Endodermal cell (in vitro differentiated cells): ENCODE results near the gene MX1. TPM values are rescaled to one million over a fixed set of nuclear protein-coding genes. Genes with fewer than 3 reads are reported as not detected.

Experiments
- DNase-seq: peaks from one replicate; pipeline ENCODE4 v3.0.0-alpha.2; 2017
- H3K27ac ChIP-seq: 2 replicates; pipeline ENCODE4 v1.5.1; 2013; ENCODE audit warnings: mild to moderate bottlenecking, low read depth, low read length, moderate library complexity
- H3K27me3 ChIP-seq: 2 replicates; pipeline ENCODE4 v1.6.1; 2013; ENCODE audit warnings: mild to moderate bottlenecking, low read length, moderate library complexity; ENCODE audit not compliant: insufficient read depth, control insufficient read depth, poor library complexity, severe bottlenecking
- H3K36me3 ChIP-seq: 2 replicates; pipeline ENCODE4 v1.7.0; 2013; ENCODE audit warnings: mild to moderate bottlenecking, low read length, moderate library complexity; ENCODE audit not compliant: control insufficient read depth, insufficient read depth
- H3K4me1 ChIP-seq: one replicate; pipeline ENCODE4 v1.7.0; 2013; ENCODE audit warnings: low read length; ENCODE audit not compliant: control insufficient read depth, insufficient read depth
- H3K4me3 ChIP-seq: 2 replicates; pipeline ENCODE4 v1.5.1; 2013; ENCODE audit warnings: mild to moderate bottlenecking, low read length, moderate library complexity
- H3K9ac ChIP-seq: 2 replicates; pipeline ENCODE4 v1.6.1; 2013; ENCODE audit warnings: mild to moderate bottlenecking, low read length, moderate library complexity; ENCODE audit not compliant: poor library complexity, severe bottlenecking; ENCODE audit errors: extremely low read depth
- H3K9me3 ChIP-seq: 2 replicates; pipeline ENCODE4 v1.6.1; 2013; ENCODE audit warnings: mild to moderate bottlenecking, low read length, moderate library complexity; ENCODE audit not compliant: control insufficient read depth
- H3K27ac Mint-ChIP-seq: 2 replicates; pipeline ENCODE4 v1.8.0; 2020; ENCODE audit warnings: mixed read lengths
- H3K27me3 Mint-ChIP-seq: 2 replicates; pipeline ENCODE4 v1.8.0; 2021; ENCODE audit warnings: mild to moderate bottlenecking, mixed read lengths; ENCODE audit not compliant: insufficient read depth
- H3K36me3 Mint-ChIP-seq: 2 replicates; pipeline ENCODE4 v1.8.0; 2020; ENCODE audit warnings: low read depth, mixed read lengths
- H3K4me1 Mint-ChIP-seq: 2 replicates; pipeline ENCODE4 v1.8.0; 2020; ENCODE audit warnings: mixed read lengths
- H3K4me3 Mint-ChIP-seq: 2 replicates; pipeline ENCODE4 v1.8.0; 2020; ENCODE audit warnings: mild to moderate bottlenecking, moderate library complexity, mixed read lengths
- H3K9me3 Mint-ChIP-seq: 2 replicates; pipeline ENCODE4 v1.8.0; 2020; ENCODE audit warnings: mild to moderate bottlenecking, mixed read lengths
- WGBS, 2 experiments: methylation state at CpG; one replicate each; pipeline versions ENCODE4 v1.1.5 to v1.1.7; 2013; ENCODE audit warnings: missing lambda C conversion rate in 2 of 2, mixed read lengths in 1 of 2; ENCODE audit not compliant: insufficient coverage in 1 of 2, insufficient read length in 1 of 2; 5-methylcytosine and 5-hydroxymethylcytosine counted together
- total RNA-seq, 2 donors: library from RNA; stranded (reverse); fragmentation: NEBNext Ultra II Directional in 1 of 2; extraction: Animal tissue kit (Norgen Biotek cat#: 25700) in 1 of 2; gene quantifications; 2 replicates in 1 of 2; 3 replicates in 1 of 2; pipeline ENCODE4 v1.2.1, GENCODE V29; 2021
- TF ChIP-seq, protein P1 (sequence below): fragments of 200-600 bp; sonication (generic); conservative IDR thresholded peaks from 2 replicates; pipeline ENCODE4 v1.5.0; 2021; ENCODE audit warnings: antibody characterized with exemption, mild to moderate bottlenecking

The MX1 gene
- total RNA-seq, 2 donors from 2014 or later, result 0.42 to 0.84 TPM

DNA sequence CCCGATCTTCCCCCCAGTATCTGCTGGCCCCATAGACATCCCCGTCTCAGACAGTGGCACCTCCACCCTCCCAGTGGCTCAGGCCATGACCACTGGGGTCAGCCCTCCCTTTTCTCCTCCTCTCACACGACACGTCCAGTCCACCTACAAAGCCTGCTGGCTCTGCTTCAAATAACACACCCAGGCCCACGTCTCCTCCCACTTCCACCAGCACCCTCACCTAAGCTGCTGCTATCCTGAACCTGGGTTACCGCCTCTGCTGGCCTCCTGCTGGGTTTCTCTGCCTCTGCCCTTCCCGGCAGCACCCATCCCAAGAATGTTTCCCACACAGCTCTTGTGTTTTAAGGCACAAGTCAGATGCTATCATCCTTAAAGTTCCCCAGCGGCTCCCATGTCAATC is 38.2 kb upstream of the MX1 start:
- H3K36me3 Mint-ChIP-seq, result no peaks in the 10 kb centered on the region
- Histone ChIP-seq H3K4me1 (no peaks in the 10 kb centered on the region), H3K27me3 (no peaks in the 10 kb centered on the region), H3K36me3 (no peaks in the 10 kb centered on the region), H3K4me3 (no peak overlapping the region), H3K27ac (no peak overlapping the region), H3K9ac (no peak overlapping the region), H3K9me3 (no peaks in the 10 kb centered on the region)
- H3K4me1 Mint-ChIP-seq, result no peaks in the 10 kb centered on the region
- H3K27me3 Mint-ChIP-seq, result no peaks in the 10 kb centered on the region
- H3K9me3 Mint-ChIP-seq, result peaks cover 3% of the 10 kb centered on the region
- 83 to 88% methylated on average over 4 to 8 of the region's 8 CpGs for WGBS, 2 experiments
- DNase-seq, result no peak
- H3K27ac Mint-ChIP-seq, result no peak overlapping the region
- no peak overlapping the region for H3K4me3 Mint-ChIP-seq
- TF ChIP-seq, protein P1, sequence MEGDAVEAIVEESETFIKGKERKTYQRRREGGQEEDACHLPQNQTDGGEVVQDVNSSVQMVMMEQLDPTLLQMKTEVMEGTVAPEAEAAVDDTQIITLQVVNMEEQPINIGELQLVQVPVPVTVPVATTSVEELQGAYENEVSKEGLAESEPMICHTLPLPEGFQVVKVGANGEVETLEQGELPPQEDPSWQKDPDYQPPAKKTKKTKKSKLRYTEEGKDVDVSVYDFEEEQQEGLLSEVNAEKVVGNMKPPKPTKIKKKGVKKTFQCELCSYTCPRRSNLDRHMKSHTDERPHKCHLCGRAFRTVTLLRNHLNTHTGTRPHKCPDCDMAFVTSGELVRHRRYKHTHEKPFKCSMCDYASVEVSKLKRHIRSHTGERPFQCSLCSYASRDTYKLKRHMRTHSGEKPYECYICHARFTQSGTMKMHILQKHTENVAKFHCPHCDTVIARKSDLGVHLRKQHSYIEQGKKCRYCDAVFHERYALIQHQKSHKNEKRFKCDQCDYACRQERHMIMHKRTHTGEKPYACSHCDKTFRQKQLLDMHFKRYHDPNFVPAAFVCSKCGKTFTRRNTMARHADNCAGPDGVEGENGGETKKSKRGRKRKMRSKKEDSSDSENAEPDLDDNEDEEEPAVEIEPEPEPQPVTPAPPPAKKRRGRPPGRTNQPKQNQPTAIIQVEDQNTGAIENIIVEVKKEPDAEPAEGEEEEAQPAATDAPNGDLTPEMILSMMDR, result no peak

DNA sequence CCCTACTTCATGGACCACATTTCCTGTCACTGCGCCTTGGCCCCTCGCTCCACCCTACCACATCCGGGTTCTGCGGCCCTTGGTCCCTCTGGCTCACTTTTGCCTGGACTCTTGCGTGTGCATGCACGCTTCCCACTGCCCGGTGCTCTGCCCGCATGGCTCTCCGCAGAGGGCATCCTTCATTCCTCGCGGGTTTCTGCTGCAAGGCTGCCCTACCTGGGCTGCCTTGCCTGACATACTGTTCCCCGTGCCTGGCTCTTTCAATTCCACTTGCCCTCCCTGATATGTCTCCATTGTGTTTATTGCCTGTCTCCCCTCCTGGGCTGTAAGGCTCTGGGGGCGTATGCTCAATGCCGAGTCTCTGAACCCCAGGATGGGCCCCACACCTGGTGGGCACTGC is 37.8 kb upstream of the MX1 start:
- no peaks in the 10 kb centered on the region for H3K27me3 Mint-ChIP-seq
- H3K4me1 ChIP-seq, result no peaks in the 10 kb centered on the region
- no peaks in the 10 kb centered on the region for H3K9me3 ChIP-seq
- no peaks in the 10 kb centered on the region for H3K27me3 ChIP-seq
- H3K27ac ChIP-seq, result no peak overlapping the region
- no peak overlapping the region for H3K4me3 Mint-ChIP-seq
- no peak overlapping the region for H3K4me3 ChIP-seq
- no peak overlapping the region for H3K27ac Mint-ChIP-seq
- H3K36me3 Mint-ChIP-seq, result no peaks in the 10 kb centered on the region
- H3K4me1 Mint-ChIP-seq, result no peaks in the 10 kb centered on the region
- DNase-seq, result no peak
- TF ChIP-seq, protein P1, result no peak
- H3K9ac ChIP-seq, result no peak overlapping the region
- no peaks in the 10 kb centered on the region for H3K36me3 ChIP-seq
- H3K9me3 Mint-ChIP-seq, result peaks cover 3% of the 10 kb centered on the region
- 95 to 97% methylated on average over 11 to 14 of the region's 14 CpGs for WGBS, 2 experiments

DNA sequence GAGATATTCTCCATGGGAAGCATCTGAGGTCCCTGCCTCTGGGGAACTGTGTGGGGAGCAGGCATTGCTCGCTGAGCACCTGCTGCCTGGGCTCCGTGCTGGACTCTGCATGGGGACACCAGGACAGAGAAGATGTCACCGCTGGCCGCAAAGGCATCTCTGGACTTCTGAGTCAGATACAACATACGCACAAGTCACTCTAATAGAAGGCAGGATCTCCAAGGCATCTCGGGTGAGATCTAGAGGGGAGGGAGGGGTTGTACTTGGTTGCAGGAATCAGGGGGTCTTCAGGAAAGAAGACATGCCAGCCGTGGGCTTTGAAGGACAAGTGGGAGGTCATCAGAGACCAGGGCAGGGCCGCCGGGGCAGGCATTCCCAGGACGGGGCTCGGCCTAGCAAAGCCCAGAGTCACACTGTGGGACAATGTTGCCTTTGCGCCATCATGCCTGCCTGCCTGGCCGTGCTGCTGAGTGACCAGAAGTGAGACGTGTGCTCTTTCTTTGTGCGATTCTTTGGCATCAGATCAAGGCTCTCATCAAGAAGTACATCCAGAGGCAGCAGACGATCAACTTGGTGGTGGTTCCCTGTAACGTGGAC is 35.9 kb upstream of the MX1 start:
- H3K9ac ChIP-seq, result no peak overlapping the region
- no peak overlapping the region for H3K27ac ChIP-seq
- Mint-ChIP-seq H3K9me3 (peaks cover 3% of the 10 kb centered on the region), H3K36me3 (no peaks in the 10 kb centered on the region), H3K4me3 (no peak overlapping the region), H3K27me3 (no peaks in the 10 kb centered on the region), H3K4me1 (no peaks in the 10 kb centered on the region), H3K27ac (no peak overlapping the region)
- peak; percentile 19 for DNase-seq
- TF ChIP-seq, protein P1, result no peak
- H3K27me3 ChIP-seq, result no peaks in the 10 kb centered on the region
- H3K4me1 ChIP-seq, result no peaks in the 10 kb centered on the region
- no peaks in the 10 kb centered on the region for H3K36me3 ChIP-seq
- no peaks in the 10 kb centered on the region for H3K9me3 ChIP-seq
- H3K4me3 ChIP-seq, result no peak overlapping the region
- WGBS, 2 experiments, result 91 to 92% methylated on average over 13 to 17 of the region's 17 CpGs
